HFFc6 (cell line): ENCODE results near the gene APOBEC3H. TPM values are rescaled to one million over a fixed set of nuclear protein-coding genes. Genes with fewer than 3 reads are reported as not detected.

Experiments
- DNase-seq: peaks from one replicate; pipeline ENCODE4 v3.0.0-alpha.2; 2018
- H3K27ac Mint-ChIP-seq: 2 replicates; pipeline ENCODE4 v1.8.0; 2020; ENCODE audit warnings: mild to moderate bottlenecking, mixed read lengths
- H3K27me3 Mint-ChIP-seq: 2 replicates; pipeline ENCODE4 v1.8.0; 2021; ENCODE audit warnings: mild to moderate bottlenecking, moderate library complexity, mixed read lengths; ENCODE audit not compliant: insufficient read depth
- H3K36me3 Mint-ChIP-seq: 2 replicates; pipeline ENCODE4 v1.8.0; 2021; ENCODE audit warnings: low read depth, mixed read lengths
- H3K4me1 Mint-ChIP-seq: 2 replicates; pipeline ENCODE4 v1.8.0; 2020; ENCODE audit warnings: low read depth, mixed read lengths
- H3K4me3 Mint-ChIP-seq: 2 replicates; pipeline ENCODE4 v1.8.0; 2020; ENCODE audit warnings: mild to moderate bottlenecking, moderate library complexity, mixed read lengths
- H3K9me3 Mint-ChIP-seq: 2 replicates; pipeline ENCODE4 v1.8.0; 2020; ENCODE audit warnings: mild to moderate bottlenecking, mixed read lengths
- CTCF ChIP-seq: fragments of 200-600 bp; sonication (generic); IDR thresholded peaks from 2 replicates; pipeline ENCODE4 v1.5.0; 2021; ENCODE audit warnings: antibody characterized with exemption, mild to moderate bottlenecking
- total RNA-seq, 6 experiments: library from RNA; stranded (reverse); fragmentation: NEBNext Ultra II Directional; extraction: Animal tissue kit (Norgen Biotek cat#: 25700); gene quantifications; 2 replicates in 1 of 6; 3 replicates in 5 of 6; pipeline ENCODE4 v1.2.3, GENCODE V29; 2021

APOBEC3H gene
- total RNA-seq, 6 experiments from 2014 or later, result 0.33 to 0.37 TPM; not detected in 4

GRCh38 chr22:39089928-39090327 lies 7.1 kb upstream of the APOBEC3H start:
- Mint-ChIP-seq H3K27ac (no peak overlapping the region), H3K27me3 (peaks cover 38% of the 10 kb centered on the region), H3K4me1 (peaks cover 4% of the 10 kb centered on the region; the same call in 1 of the 2 replicates), H3K36me3 (no peaks in the 10 kb centered on the region), H3K4me3 (no peak overlapping the region), H3K9me3 (no peaks in the 10 kb centered on the region)
- TF ChIP-seq CTCF, result no peak
- no peak for DNase-seq

- Mint-ChIP-seq H3K4me3 (no peak overlapping the region), H3K9me3 (no peaks in the 10 kb centered on the region), H3K36me3 (no peaks in the 10 kb centered on the region), H3K27ac (no peak overlapping the region), H3K4me1 (peaks cover 4% of the 10 kb centered on the region; the same call in 1 of the 2 replicates), H3K27me3 (peaks cover 39% of the 10 kb centered on the region)
- TF ChIP-seq CTCF, result no peak
- no peak for DNase-seq
Measured at GRCh38 chr22:39090426-39091064, 6.5 kb upstream of the APOBEC3H start.

- no peak overlapping the region for H3K4me3 Mint-ChIP-seq
- peaks cover 4% of the 10 kb centered on the region; the same call in 1 of the 2 replicates for H3K4me1 Mint-ChIP-seq
- H3K36me3 Mint-ChIP-seq, result no peaks in the 10 kb centered on the region
- H3K27me3 Mint-ChIP-seq, result peaks cover 39% of the 10 kb centered on the region
- no peak for DNase-seq
- TF ChIP-seq CTCF, result no peak
- H3K27ac Mint-ChIP-seq, result no peak overlapping the region
- no peaks in the 10 kb centered on the region for H3K9me3 Mint-ChIP-seq
Measured at GRCh38 chr22:39091126-39092081, 5.6 kb upstream of the APOBEC3H start.

- Mint-ChIP-seq H3K4me3 (no peak overlapping the region), H3K4me1 (peaks cover 6% of the 10 kb centered on the region), H3K27me3 (peaks cover 39% of the 10 kb centered on the region), H3K27ac (no peak overlapping the region), H3K9me3 (no peaks in the 10 kb centered on the region), H3K36me3 (no peaks in the 10 kb centered on the region)
- DNase-seq, result no peak
- no peak for TF ChIP-seq CTCF
Measured at GRCh38 chr22:39092111-39092862, 4.8 kb upstream of the APOBEC3H start.

- TF ChIP-seq CTCF, result no peak
- Mint-ChIP-seq H3K27me3 (peaks cover 30% of the 10 kb centered on the region), H3K27ac (no peak overlapping the region), H3K36me3 (no peaks in the 10 kb centered on the region), H3K4me3 (no peak overlapping the region), H3K9me3 (no peaks in the 10 kb centered on the region), H3K4me1 (peaks cover 10% of the 10 kb centered on the region)
- DNase-seq, result no peak
Measured at GRCh38 chr22:39094717-39095389, 2.2 kb upstream of the APOBEC3H start.
